ENCODE measurements around the gene GON4L. TPM values are rescaled to one million over a fixed set of nuclear protein-coding genes. Genes with fewer than 3 reads are reported as not detected.
"Not testable (repeated sequence)": the region's sequence is repeated elsewhere in the genome, so short reads cannot be mapped to it uniquely, and the experiment has no call there.

GON4L gene
- total and polyA plus RNA-seq, 2 of the 4 experiments (the other 2 are of a cell fraction) = 21.2 to 30.3 TPM

DNA sequence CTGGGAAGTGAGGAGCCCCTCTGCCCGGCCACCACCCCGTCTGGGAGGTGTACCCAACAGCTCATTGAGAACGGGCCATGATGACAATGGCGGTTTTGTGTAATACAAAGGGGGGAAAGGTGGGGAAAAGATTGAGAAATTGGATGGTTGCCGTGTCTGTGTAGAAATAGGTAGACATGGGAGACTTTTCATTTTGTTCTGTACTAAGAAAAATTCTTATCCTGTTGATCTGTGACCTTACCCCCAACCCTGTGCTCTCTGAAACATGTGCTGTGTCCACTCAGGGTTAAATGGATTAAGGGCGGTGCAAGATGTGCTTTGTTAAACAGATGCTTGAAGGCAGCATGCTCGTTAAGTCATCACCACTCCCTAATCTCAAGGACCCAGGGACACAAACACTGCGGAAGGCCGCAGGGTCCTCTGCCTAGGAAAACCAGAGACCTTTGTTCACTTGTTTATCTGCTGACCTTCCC, 22.1 kb downstream of the GON4L start:
- H2AFZ ChIP-seq (replicated peaks; ENCODE audit: low read length, poor library complexity); dilution Hi-C loops (cut with HindIII; ENCODE audit: low sequenced_read_pairs, unreplicated experiment); H3K27ac ChIP-seq (ENCODE audit: insufficient read depth, low read length); POLR2A ChIA-PET (ENCODE audit: unreplicated experiment); DNase-seq; H2BK120ac ChIP-seq (ENCODE audit: low read depth, low read length); H3K4me3 ChIP-seq (ENCODE audit: insufficient read depth, low read depth, low read length); BruUV-seq (replicated peaks); ATAC-seq (ENCODE audit: low read depth); H2BK15ac ChIP-seq (ENCODE audit: low read depth, low read length); CTCF ChIA-PET; H3K4me2 ChIP-seq (ENCODE audit: low read depth, low read length); H4K5ac ChIP-seq (ENCODE audit: low read depth, low read length); H3K4ac ChIP-seq (ENCODE audit: low read depth, low read length); H2BK5ac ChIP-seq (ENCODE audit: low read depth, low read length, poor library complexity, severe bottlenecking); H3K9ac ChIP-seq (ENCODE audit: low read depth, low read length); H4K91ac ChIP-seq (ENCODE audit: insufficient read depth, low read depth, low read length); H3K18ac ChIP-seq (ENCODE audit: low read depth, low read length); H2AK5ac ChIP-seq (ENCODE audit: low read depth, low read length); H3K56ac ChIP-seq (ENCODE audit: extremely low read depth, insufficient read depth, low read length); H2BK20ac ChIP-seq (ENCODE audit: low read depth, low read length); H3K27me3 ChIP-seq (ENCODE audit: control insufficient read depth, insufficient read depth, low read length); H2AK9ac ChIP-seq (replicated peaks; ENCODE audit: low read depth, low read length, poor library complexity); H3K4me1 ChIP-seq (ENCODE audit: control insufficient read depth, insufficient read depth, low read length); intact Hi-C loops (cut with micrococcal nuclease); H3K9me3 ChIP-seq (ENCODE audit: control insufficient read depth, insufficient read depth, low read length); H3K14ac ChIP-seq (replicated peaks; ENCODE audit: low read depth, low read length); in situ Hi-C loops (cut with MboI; ENCODE audit: low sequenced_read_pairs); H4K8ac ChIP-seq (ENCODE audit: low read depth in 2 of 2, low read length in 2 of 2); H3K23ac ChIP-seq (ENCODE audit: low read depth, low read length); H4K20me1 ChIP-seq (ENCODE audit: insufficient read depth, low read length): not testable (repeated sequence)
- H3K36me3 ChIP-seq (ENCODE audit: control insufficient read depth, insufficient read depth, low read length) = peaks cover 10% of the 10 kb centered on the region
- peaks cover 11% of the 10 kb centered on the region; the same call in 1 of the 2 replicates for H3K9me1 ChIP-seq (ENCODE audit: insufficient read depth, low read length)
- H3K79me1 ChIP-seq (ENCODE audit: low read depth in 1 of 2, low read length in 2 of 2) = peaks cover 21 to 58% of the 10 kb centered on the region in 2 experiments
- WGBS, 2 experiments (ENCODE audit: extremely low coverage in 2 of 2, insufficient read length in 1 of 2) = no CpG with 5 or more reads among the region's 9 CpGs

All from IMR-90 (cell line).